Ishikawa (cell line): ENCODE measurements around the gene SLC4A2.

Experiments used
- CEBPB ChIP-seq: IDR thresholded peaks from 2 replicates; pipeline ENCODE4 v1.6.1; 2012
- CREB1 ChIP-seq: IDR thresholded peaks from 2 replicates; pipeline ENCODE4 v1.6.1; 2012; ENCODE audit warnings: low read depth
- EGR1 ChIP-seq: IDR thresholded peaks from 2 replicates; pipeline ENCODE4 v1.6.1; 2012
- EP300 ChIP-seq: IDR thresholded peaks from 2 replicates; pipeline ENCODE4 v1.6.1; 2012; ENCODE audit warnings: borderline replicate concordance
- FOXM1 ChIP-seq: IDR thresholded peaks from 2 replicates; pipeline ENCODE4 v1.6.1; 2012; ENCODE audit warnings: low read depth, borderline replicate concordance
- MAX ChIP-seq: IDR thresholded peaks from 2 replicates; pipeline ENCODE4 v1.6.1; 2012
- NFIC ChIP-seq: IDR thresholded peaks from 2 replicates; pipeline ENCODE4 v1.6.1; 2012
- RAD21 ChIP-seq: IDR thresholded peaks from 2 replicates; pipeline ENCODE4 v1.6.1; 2012; ENCODE audit warnings: low read depth
- REST ChIP-seq: IDR thresholded peaks from 2 replicates; pipeline ENCODE4 v1.6.1; 2012; ENCODE audit warnings: low read depth, mild to moderate bottlenecking
- TAF1 ChIP-seq: IDR thresholded peaks from 2 replicates; pipeline ENCODE4 v1.6.1; 2012; ENCODE audit warnings: low read depth, mild to moderate bottlenecking
- TCF12 ChIP-seq: IDR thresholded peaks from 2 replicates; pipeline ENCODE4 v1.6.1; 2012; ENCODE audit warnings: low read depth
- TEAD4 ChIP-seq: IDR thresholded peaks from 2 replicates; pipeline ENCODE4 v1.6.1; 2012
- USF1 ChIP-seq: IDR thresholded peaks from 2 replicates; pipeline ENCODE4 v1.6.1; 2012
- YY1 ChIP-seq: IDR thresholded peaks from 2 replicates; pipeline ENCODE4 v1.6.1; 2012; ENCODE audit warnings: low read depth
- ZBTB7A ChIP-seq: IDR thresholded peaks from 2 replicates; pipeline ENCODE4 v1.6.1; 2012; ENCODE audit warnings: low read depth

Gene SLC4A2

GRCh38 chr7:151094675-151095074, 35.3 kb downstream of the SLC4A2 start:
- TF ChIP-seq ZBTB7A (no peak), YY1 (no peak), MAX (no peak), RAD21 (no peak), TEAD4 (no peak), CEBPB (no peak), CREB1 (no peak), NFIC (no peak), REST (no peak), TCF12 (no peak), FOXM1 (no peak), TAF1 (no peak), EGR1 (no peak), USF1 (no peak), EP300 (no peak)

GRCh38 chr7:151095123-151095797, 35.9 kb downstream of the SLC4A2 start:
- no peak for TF ChIP-seq REST
- no peak for TF ChIP-seq EGR1
- TF ChIP-seq YY1 = no peak
- no peak for TF ChIP-seq EP300
- no peak for TF ChIP-seq TCF12
- TF ChIP-seq CEBPB = no peak
- TF ChIP-seq FOXM1 = no peak
- TF ChIP-seq CREB1 = no peak

- TF ChIP-seq USF1 (no peak), ZBTB7A (no peak), CREB1 (no peak), REST (no peak), TCF12 (no peak), RAD21 (no peak), YY1 (no peak), NFIC (no peak), FOXM1 (no peak), TEAD4 (no peak), EP300 (no peak), EGR1 (no peak), CEBPB (no peak), MAX (no peak), TAF1 (no peak)
These were observed 36.6 kb downstream of the SLC4A2 start for GRCh38 chr7:151095828-151096475.
